K562 (cell line): Measurements from ENCODE around the gene CADPS2.

Experiments used
- BACH1 ChIP-seq: fragments of 200-800 bp; sonication (Bioruptor generic); IDR thresholded peaks from 2 replicates; pipeline ENCODE4 v1.6.1; 2016; ENCODE audit warnings: missing genetic modification characterization, missing compliant biosample characterization
- CBX3 ChIP-seq, 2 experiments: IDR thresholded peaks; 1 replicate in 1 of 2; 2 replicates in 1 of 2; pipeline ENCODE4 v1.6.1; 2012; ENCODE audit warnings: inconsistent platforms in 2 of 2, low read length in 2 of 2, borderline replicate concordance in 1 of 2, control low read depth in 1 of 2
- CHD4 ChIP-seq: fragments of 200-600 bp; sonication (generic); IDR thresholded peaks from 3 replicates; pipeline ENCODE4 v1.6.1; 2012; ENCODE audit warnings: low read depth, mild to moderate bottlenecking, mixed read lengths, low read length, inconsistent platforms; ENCODE audit not compliant: insufficient read depth, insufficient replicate concordance, poor library complexity, severe bottlenecking
- MYC ChIP-seq, 2 experiments: fragments of 250-450 bp in 1 of 2; sonication (Bioruptor Pico) in 1 of 2; IDR thresholded peaks; 2 replicates each; pipeline versions ENCODE4 v1.5.1 to v1.6.1; 2012 to 2021; ENCODE audit warnings: low read depth in 2 of 2, borderline replicate concordance in 1 of 2, improper control_type of control experiment in 1 of 2, low read length in 1 of 2, mild to moderate bottlenecking in 1 of 2, moderate library complexity in 1 of 2
- TAF1 ChIP-seq: IDR thresholded peaks from 2 replicates; pipeline ENCODE4 v1.6.1; 2011; ENCODE audit warnings: mild to moderate bottlenecking, low read length, moderate library complexity; ENCODE audit not compliant: insufficient read depth, control insufficient read depth, severe bottlenecking; ENCODE audit errors: extremely low read depth
- ZKSCAN1 ChIP-seq: fragments of 150-350 bp; IDR thresholded peaks from 2 replicates; pipeline ENCODE4 v1.6.1; 2016; ENCODE audit warnings: low read depth, low read length
- TF ChIP-seq, protein P1 (sequence below), 3 experiments: IDR thresholded peaks in 2 of 3; conservative IDR thresholded peaks in 1 of 3; 2 replicates each; pipeline ENCODE4 v1.5.1; 2011 to 2012; ENCODE audit warnings: low read length in 3 of 3, mild to moderate bottlenecking in 3 of 3, control low read depth in 2 of 3, improper control_type of control experiment in 1 of 3, inconsistent platforms in 1 of 3, low read depth in 1 of 3, mixed read lengths in 1 of 3, moderate library complexity in 1 of 3; ENCODE audit not compliant: insufficient read depth in 2 of 3

DNA sequence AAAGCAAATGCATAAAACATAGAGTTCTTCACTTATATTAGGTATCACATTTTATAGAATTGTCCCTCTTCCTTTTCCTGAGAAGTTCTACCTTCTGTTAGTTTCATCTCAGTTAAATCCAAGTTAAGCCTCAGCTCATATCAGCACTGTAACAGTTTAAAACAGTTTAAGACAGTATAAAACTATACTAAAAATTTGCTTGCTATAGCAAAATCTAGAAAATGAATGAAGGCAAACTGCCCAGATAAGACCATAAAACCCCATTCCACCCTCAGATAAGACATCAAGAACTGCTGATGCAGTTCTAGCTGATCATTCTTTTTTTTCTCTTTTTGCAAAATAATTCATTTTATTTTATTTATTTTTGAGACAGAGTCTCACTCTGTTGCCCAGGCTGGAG lies 364.5 kb downstream of the CADPS2 start:
- TF ChIP-seq CBX3 (IDR thresholded peaks at IDR 0.05; ENCODE audit: borderline replicate concordance in 1 of 2, low read length in 2 of 2) (no peak), MYC (IDR thresholded peaks at IDR 0.05; ENCODE audit: low read depth, low read length) (no peak), MYC (CRISPR knock-in tag; IDR thresholded peaks at IDR 0.05; ENCODE audit: borderline replicate concordance, low read depth) (no peak), BACH1 (no peak), ZKSCAN1 (no peak), CHD4 (no peak), TAF1 (no peak)
- TF ChIP-seq, protein P1, sequence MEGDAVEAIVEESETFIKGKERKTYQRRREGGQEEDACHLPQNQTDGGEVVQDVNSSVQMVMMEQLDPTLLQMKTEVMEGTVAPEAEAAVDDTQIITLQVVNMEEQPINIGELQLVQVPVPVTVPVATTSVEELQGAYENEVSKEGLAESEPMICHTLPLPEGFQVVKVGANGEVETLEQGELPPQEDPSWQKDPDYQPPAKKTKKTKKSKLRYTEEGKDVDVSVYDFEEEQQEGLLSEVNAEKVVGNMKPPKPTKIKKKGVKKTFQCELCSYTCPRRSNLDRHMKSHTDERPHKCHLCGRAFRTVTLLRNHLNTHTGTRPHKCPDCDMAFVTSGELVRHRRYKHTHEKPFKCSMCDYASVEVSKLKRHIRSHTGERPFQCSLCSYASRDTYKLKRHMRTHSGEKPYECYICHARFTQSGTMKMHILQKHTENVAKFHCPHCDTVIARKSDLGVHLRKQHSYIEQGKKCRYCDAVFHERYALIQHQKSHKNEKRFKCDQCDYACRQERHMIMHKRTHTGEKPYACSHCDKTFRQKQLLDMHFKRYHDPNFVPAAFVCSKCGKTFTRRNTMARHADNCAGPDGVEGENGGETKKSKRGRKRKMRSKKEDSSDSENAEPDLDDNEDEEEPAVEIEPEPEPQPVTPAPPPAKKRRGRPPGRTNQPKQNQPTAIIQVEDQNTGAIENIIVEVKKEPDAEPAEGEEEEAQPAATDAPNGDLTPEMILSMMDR (IDR thresholded peaks at IDR 0.05 in 2 of 3, conservative IDR thresholded peaks at IDR 0.05 in 1 of 3; ENCODE audit: insufficient read depth in 2 of 3, low read depth in 1 of 3, low read length in 3 of 3) = no peak
